ENCODE results near the gene IFIT3.
"Not testable (repeated sequence)": the region's sequence is repeated elsewhere in the genome, so short reads cannot be mapped to it uniquely, and the experiment has no call there.

Gene IFIT3

GRCh38 chr10:89337484-89337883, 9.7 kb downstream of the IFIT3 start:
- no peak for DNase-seq

GRCh38 chr10:89338713-89339112, 10.9 kb downstream of the IFIT3 start:
- DNase-seq: no peak

- no peak for DNase-seq
Measured at GRCh38 chr10:89339875-89340274, 12.1 kb downstream of the IFIT3 start.

GRCh38 chr10:89341649-89342048, 13.9 kb downstream of the IFIT3 start:
- no peak for DNase-seq

GRCh38 chr10:89342206-89342958, 14.6 kb downstream of the IFIT3 start:
- no peak for DNase-seq

GRCh38 chr10:89343089-89343767, 15.4 kb downstream of the IFIT3 start:
- DNase-seq: no peak

- DNase-seq: no peak
Measured at GRCh38 chr10:89344156-89344555, 16.4 kb downstream of the IFIT3 start.

GRCh38 chr10:89345367-89346000, 17.7 kb downstream of the IFIT3 start:
- DNase-seq: no peak

GRCh38 chr10:89346405-89347254, 18.8 kb downstream of the IFIT3 start:
- no peak for DNase-seq

GRCh38 chr10:89347701-89348457, 20.1 kb downstream of the IFIT3 start:
- no peak for DNase-seq

GRCh38 chr10:89348481-89348880, 20.7 kb downstream of the IFIT3 start:
- DNase-seq: no peak

GRCh38 chr10:89348975-89349374, 21.2 kb downstream of the IFIT3 start:
- no peak for DNase-seq

GRCh38 chr10:89350631-89351315, 23.0 kb downstream of the IFIT3 start:
- DNase-seq: not testable (repeated sequence)

GRCh38 chr10:89351412-89351779, 23.6 kb downstream of the IFIT3 start:
- no peak for DNase-seq

- no peak for DNase-seq
Measured at GRCh38 chr10:89351780-89352597, 24.2 kb downstream of the IFIT3 start.

- DNase-seq: no peak
Measured at GRCh38 chr10:89352802-89353201, 25.0 kb downstream of the IFIT3 start.

GRCh38 chr10:89355394-89355931, 27.7 kb downstream of the IFIT3 start:
- DNase-seq: no peak

GRCh38 chr10:89357096-89357495, 29.3 kb downstream of the IFIT3 start:
- no peak for DNase-seq

GRCh38 chr10:89357975-89358374, 30.2 kb downstream of the IFIT3 start:
- DNase-seq: no peak

GRCh38 chr10:89360157-89360556, 32.4 kb downstream of the IFIT3 start:
- no peak for DNase-seq

GRCh38 chr10:89362929-89363328, 35.1 kb downstream of the IFIT3 start:
- DNase-seq: no peak
